Measurements from ENCODE around the gene MTF2. TPM values are rescaled to one million over a fixed set of nuclear protein-coding genes. Genes with fewer than 3 reads are reported as not detected.

The MTF2 gene
- polyA plus RNA-seq, 1 experiment = 11.6 TPM

DNA sequence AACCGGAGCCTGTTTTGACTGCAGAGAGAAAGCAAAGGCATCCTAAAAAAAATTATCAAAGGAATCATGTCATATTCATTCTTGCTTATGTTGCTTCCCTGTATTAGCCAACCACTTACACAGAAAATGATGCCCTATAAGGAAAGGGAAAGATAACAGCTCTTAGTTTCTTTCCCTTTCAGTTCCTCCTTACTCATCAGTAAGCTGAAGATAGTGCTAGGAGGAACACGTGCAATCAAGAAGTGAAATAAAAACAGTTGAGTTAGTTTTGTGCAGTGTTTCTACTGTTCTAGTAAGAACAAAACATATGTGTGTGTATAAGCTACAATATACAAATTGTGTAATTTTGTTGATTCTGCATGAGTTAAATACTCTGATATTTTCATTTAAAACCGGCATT lies 45.3 kb upstream of the MTF2 start:
- Histone ChIP-seq H3K36me3 (ENCODE audit: control insufficient read depth, insufficient read depth, low read length) (no peaks in the 10 kb centered on the region), H3K4me3 (ENCODE audit: low read depth, low read length) (no peak overlapping the region), H3K27me3 (ENCODE audit: control insufficient read depth, insufficient read depth, low read length) (peaks cover 9% of the 10 kb centered on the region)
- ChIA-PET POLR2A (no interaction called here), CTCF (interaction anchor here (0.8 kb wide), 1 partner anchor 40 kb away, joined by 3 read pairs; no protein-coding TSS in a partner anchor)
- TF ChIP-seq, protein P1, sequence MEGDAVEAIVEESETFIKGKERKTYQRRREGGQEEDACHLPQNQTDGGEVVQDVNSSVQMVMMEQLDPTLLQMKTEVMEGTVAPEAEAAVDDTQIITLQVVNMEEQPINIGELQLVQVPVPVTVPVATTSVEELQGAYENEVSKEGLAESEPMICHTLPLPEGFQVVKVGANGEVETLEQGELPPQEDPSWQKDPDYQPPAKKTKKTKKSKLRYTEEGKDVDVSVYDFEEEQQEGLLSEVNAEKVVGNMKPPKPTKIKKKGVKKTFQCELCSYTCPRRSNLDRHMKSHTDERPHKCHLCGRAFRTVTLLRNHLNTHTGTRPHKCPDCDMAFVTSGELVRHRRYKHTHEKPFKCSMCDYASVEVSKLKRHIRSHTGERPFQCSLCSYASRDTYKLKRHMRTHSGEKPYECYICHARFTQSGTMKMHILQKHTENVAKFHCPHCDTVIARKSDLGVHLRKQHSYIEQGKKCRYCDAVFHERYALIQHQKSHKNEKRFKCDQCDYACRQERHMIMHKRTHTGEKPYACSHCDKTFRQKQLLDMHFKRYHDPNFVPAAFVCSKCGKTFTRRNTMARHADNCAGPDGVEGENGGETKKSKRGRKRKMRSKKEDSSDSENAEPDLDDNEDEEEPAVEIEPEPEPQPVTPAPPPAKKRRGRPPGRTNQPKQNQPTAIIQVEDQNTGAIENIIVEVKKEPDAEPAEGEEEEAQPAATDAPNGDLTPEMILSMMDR (IDR thresholded peaks at IDR 0.05; ENCODE audit: insufficient read depth, low read depth, low read length) = no peak
- no peak for DNase-seq (ENCODE audit: low read depth)

DNA sequence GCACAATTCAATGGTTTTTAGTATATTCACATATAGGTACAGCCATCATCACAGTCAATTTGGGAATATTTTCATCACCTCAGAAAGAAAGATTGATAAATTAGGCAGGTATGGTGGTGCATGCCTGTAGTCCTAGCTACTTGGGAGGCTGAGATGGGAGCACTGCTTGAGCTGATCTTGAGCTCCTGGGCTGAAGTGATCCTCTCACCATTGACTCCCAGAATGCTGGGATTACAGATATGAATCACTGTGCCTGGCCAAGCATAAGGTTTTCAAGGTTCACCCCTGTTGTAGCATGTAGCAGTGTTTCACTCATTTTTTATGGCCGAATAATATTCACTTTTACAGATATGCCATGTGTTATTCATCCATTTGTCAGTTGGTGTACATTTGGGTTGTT lies 44.7 kb upstream of the MTF2 start:
- Histone ChIP-seq H3K4me3 (ENCODE audit: low read depth, low read length) (no peak overlapping the region), H3K27me3 (ENCODE audit: control insufficient read depth, insufficient read depth, low read length) (peaks cover 9% of the 10 kb centered on the region), H3K36me3 (ENCODE audit: control insufficient read depth, insufficient read depth, low read length) (no peaks in the 10 kb centered on the region)
- CTCF ChIA-PET = interaction anchor here (0.8 kb wide), 1 partner anchor 41 kb away, joined by 3 read pairs; no protein-coding TSS in a partner anchor
- DNase-seq (ENCODE audit: low read depth) = no peak
- TF ChIP-seq, protein P1 (IDR thresholded peaks at IDR 0.05; ENCODE audit: insufficient read depth, low read depth, low read length) = no peak
- POLR2A ChIA-PET = no interaction called here

GRCh38 chr1:93036672-93037071 lies 42.4 kb upstream of the MTF2 start:
- ChIA-PET POLR2A (no interaction called here), CTCF (no interaction called here)
- H3K4me3 ChIP-seq (ENCODE audit: low read depth, low read length) = no peak overlapping the region
- DNase-seq (ENCODE audit: low read depth) = no peak
- peaks cover 7% of the 10 kb centered on the region for H3K27me3 ChIP-seq (ENCODE audit: control insufficient read depth, insufficient read depth, low read length)
- H3K36me3 ChIP-seq (ENCODE audit: control insufficient read depth, insufficient read depth, low read length) = no peaks in the 10 kb centered on the region
- TF ChIP-seq, protein P1 (IDR thresholded peaks at IDR 0.05; ENCODE audit: insufficient read depth, low read depth, low read length) = no peak

DNA sequence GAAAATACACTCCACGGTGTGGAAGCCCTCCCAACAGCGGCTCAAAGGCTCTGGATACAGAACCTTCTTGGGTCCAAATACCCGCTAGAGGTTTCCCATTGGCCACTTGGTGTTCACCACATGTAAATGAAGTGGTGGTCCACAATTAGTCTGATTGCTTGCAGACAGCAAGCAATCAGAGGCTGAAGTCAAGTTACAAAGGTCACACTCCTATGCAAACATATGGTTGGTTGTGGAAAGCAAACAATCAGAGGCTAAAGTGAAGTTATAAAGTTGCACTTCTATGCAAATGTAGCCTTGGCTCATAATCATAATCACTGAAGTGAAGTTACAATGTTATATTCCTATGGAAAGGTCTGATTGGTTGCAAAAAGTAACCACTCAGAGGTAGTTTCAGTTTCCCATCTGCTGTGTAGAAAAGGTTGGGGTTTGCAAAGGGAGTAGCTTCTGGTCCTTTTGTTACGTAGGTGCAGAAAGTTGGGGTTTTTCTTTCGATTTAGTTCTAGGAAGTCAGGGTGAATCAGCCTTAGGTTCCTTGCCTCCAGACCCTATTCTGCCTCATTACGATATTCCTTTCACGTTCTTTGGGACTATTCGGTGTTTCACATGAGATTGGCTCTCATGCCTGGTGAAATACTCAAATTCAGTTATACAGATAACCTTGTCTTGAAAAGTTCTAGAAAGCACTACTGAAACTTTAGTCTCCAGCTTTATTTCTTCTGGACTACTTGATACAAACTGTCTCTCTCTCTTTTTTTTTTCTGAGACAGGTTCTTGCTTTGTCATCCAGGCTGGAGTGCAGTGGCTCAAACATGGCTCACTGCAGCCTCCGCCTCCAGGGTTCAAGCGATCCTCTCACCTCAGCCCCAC lies 36.7 kb upstream of the MTF2 start:
- no peak overlapping the region for H3K4me3 ChIP-seq (ENCODE audit: low read depth, low read length)
- ChIA-PET POLR2A (interaction anchor here (0.6 kb wide), 1 partner anchor 240 kb away, joined by 4 read pairs; no protein-coding TSS in a partner anchor), CTCF (interaction anchor here (1.0 kb wide), 1 partner anchor 74 kb away, joined by 3 read pairs; no protein-coding TSS in a partner anchor)
- DNase-seq (ENCODE audit: low read depth) = no peak
- TF ChIP-seq, protein P1 (IDR thresholded peaks at IDR 0.05; ENCODE audit: insufficient read depth, low read depth, low read length) = no peak
- no peaks in the 10 kb centered on the region for H3K27me3 ChIP-seq (ENCODE audit: control insufficient read depth, insufficient read depth, low read length)
- no peaks in the 10 kb centered on the region for H3K36me3 ChIP-seq (ENCODE audit: control insufficient read depth, insufficient read depth, low read length)

GRCh38 chr1:93043057-93043557 lies 36.0 kb upstream of the MTF2 start:
- TF ChIP-seq, protein P1 (IDR thresholded peaks at IDR 0.05; ENCODE audit: insufficient read depth, low read depth, low read length) = no peak
- DNase-seq (ENCODE audit: low read depth) = no peak
- ChIA-PET POLR2A (interaction anchor here (0.6 kb wide), 1 partner anchor 239 kb away, joined by 4 read pairs; no protein-coding TSS in a partner anchor), CTCF (interaction anchor here (1.0 kb wide), 1 partner anchor 75 kb away, joined by 3 read pairs; no protein-coding TSS in a partner anchor)
- no peak overlapping the region for H3K4me3 ChIP-seq (ENCODE audit: low read depth, low read length)
- no peaks in the 10 kb centered on the region for H3K36me3 ChIP-seq (ENCODE audit: control insufficient read depth, insufficient read depth, low read length)
- 0 out of 2 replicates have a peak, but pooled peaks cover 1% of the 10 kb centered on the region for H3K27me3 ChIP-seq (ENCODE audit: control insufficient read depth, insufficient read depth, low read length)

Data from BJ (cell line).